D721Med (cell line): ENCODE data around the gene KY.

ENCODE experiments used
- DNase-seq: peaks from one replicate; pipeline ENCODE4 v3.0.0; 2011; ENCODE audit warnings: low spot score; ENCODE audit not compliant: insufficient read length
- FAIRE-seq: peaks from 2 replicates; lab custom pipeline; 2011; peaks lifted over from hg19 to GRCh38; lab: Jason Lieb, UNC
- CTCF ChIP-seq: IDR thresholded peaks from 2 replicates; pipeline ENCODE4 v1.5.1; 2012; ENCODE audit warnings: mild to moderate bottlenecking, control low read depth; ENCODE audit not compliant: insufficient read depth; ENCODE audit errors: missing control alignments

KY gene, protein sequence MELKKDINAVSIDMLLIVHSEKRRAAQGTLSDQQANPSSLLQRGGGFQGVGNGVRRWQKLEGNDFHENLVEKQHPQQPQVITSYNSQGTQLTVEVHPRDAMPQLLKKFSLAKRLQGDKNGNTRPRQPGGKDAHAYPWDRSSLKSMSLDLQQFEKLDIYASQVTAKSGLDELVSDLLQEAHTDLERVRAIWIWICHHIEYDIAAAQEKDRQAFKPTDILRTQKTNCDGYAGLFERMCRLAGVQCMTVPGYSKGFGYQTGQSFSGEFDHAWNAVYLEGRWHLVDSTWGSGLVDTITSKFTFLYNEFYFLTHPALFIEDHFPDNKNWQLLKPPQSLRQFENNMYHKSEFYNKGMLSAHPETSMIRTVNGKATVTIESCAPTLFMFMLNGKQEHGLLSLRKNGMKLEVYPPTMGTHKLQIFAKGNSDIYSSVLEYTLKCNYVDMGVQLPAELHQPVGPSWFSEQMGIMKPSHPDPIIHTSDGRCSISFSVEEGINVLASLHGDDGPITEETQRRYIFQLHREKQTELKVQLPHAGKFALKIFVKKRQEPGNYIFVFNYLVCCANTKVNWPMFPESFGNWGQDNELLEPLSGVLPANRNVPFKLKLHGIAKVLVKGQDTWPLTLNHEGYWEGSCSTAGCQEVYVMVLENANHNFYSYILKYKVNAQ

GRCh38 chr3:134650431-134651346 is at the start of gene KY:
Gene KY, minus strand, starts transcription at chr3:134651022. Its CDS starts 62 bp downstream, at chr3:134650960.
- peak; percentile 1 for TF ChIP-seq CTCF
- peak; percentile 41 for DNase-seq
- no peak for FAIRE-seq

DNA sequence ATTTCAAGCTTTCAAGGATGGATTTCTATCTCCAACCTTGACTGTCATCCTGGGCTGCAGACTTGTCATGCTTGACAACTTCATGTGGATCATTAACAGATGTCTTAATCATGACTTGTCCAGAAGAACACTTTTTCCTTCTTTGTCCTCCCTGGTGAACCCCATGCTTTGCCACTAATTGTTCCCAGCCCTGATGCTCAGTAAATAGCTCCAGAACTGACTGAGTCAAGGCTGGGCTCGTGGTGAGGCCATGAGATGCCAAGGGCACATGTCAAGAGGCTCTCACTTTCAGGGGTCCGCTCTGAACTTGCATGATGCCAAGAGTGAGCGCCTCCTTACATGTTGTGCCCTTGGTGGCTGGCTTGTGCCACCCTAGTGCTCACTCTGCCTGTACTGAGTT is 48.9 kb upstream of the KY start:
- DNase-seq: no peak
- no peak for FAIRE-seq
- TF ChIP-seq CTCF: no peak

DNA sequence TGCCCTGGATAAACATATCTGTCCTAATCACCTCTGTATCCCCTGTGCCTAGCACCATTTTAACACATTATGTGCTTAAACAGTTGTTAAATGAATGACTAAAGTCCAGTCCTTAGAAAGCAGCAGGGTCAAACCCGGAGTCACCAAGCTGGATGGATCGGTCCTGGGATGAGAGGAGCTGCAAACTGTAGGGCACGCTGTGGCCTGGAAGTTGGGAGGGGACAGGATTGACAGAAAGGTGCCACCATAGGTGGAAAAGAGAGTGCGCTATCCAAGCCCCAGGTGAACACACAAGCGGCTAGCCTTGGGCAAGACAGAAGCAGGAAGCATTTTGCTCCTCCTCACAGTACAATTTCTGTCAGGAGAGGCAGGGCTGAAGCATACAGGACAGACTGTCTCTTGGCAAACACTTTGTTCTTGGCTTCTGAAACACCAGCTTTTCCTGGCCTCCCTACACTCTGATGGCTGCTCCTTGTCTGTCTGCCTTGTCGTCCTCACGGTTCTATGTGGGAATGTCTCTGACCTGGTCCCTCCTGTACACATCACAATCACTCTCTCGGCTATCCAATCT is 48.4 kb upstream of the KY start:
- FAIRE-seq (no peak), DNase-seq (no peak)
- TF ChIP-seq CTCF: no peak

DNA sequence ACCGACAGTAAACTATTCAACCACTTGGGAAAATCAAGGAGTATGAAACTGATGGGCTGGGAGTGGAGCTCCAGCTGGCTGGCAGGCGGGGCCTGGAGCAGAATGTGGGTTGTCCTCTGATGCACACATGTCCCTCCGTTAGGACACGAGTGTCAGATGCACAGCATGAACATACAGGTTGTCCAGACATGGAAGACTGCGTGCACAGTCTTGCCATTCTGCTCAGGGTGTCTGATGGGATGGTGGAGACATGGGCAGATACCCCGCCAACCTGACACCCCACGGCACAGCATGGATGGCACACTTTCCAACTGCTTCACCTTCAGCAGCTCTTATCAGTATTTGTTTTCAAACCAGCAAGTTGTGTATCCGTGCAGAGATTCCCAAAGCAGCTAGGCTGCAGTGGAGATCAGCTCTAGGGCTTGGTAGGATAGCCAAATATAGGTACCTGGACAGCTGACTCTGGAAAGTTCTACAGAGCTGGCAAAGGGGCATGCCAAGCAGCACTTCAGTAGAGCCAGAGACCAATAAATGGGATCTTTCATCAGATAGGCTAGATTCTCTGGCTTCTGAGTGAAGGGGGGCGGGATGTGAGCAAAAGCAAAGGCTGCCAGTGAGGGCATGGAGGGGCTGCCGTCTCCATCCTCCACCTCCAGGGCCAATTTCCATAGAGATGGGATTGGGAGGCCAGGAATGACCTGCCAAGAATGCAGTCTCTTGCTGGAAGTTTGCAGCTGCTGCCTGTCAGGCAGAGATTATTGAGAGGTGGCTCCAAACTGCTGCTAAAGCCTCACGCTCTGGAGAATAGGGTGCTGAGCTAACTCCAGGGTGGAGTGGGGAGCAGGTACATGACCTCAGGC is 47.2 kb upstream of the KY start:
- FAIRE-seq: no peak

GRCh38 chr3:134696155-134696554 is 45.3 kb upstream of the KY start:
- FAIRE-seq: no peak
- no peak for TF ChIP-seq CTCF

More for the DNA sequence above, 47.2 kb upstream of the KY start:
- DNase-seq: no peak
- TF ChIP-seq CTCF: no peak

GRCh38 chr3:134694946-134695543 is 44.2 kb upstream of the KY start:
- DNase-seq (no peak), FAIRE-seq (no peak)
- TF ChIP-seq CTCF: no peak

More at GRCh38 chr3:134696155-134696554, 45.3 kb upstream of the KY start:
- DNase-seq: no peak
